HG03108 (cell line): Measurements from ENCODE around the gene MYH15.

ENCODE experiments used
- ATAC-seq: cut with Tn5 transposase; IDR thresholded peaks from one replicate; pipeline ENCODE4 v1.9.1; 2021; ENCODE audit warnings: moderate library complexity; ENCODE audit not compliant: unreplicated experiment

The MYH15 gene

GRCh38 chr3:108511055-108511454, 659 bp upstream of the MYH15 start:
- ATAC-seq, result no peak

GRCh38 chr3:108509871-108510270, 525 bp downstream of the MYH15 start:
- no peak for ATAC-seq

GRCh38 chr3:108509263-108509662, 1.1 kb downstream of the MYH15 start:
- ATAC-seq, result no peak

- ATAC-seq, result no peak
Observed at GRCh38 chr3:108507902-108508301, 2.5 kb downstream of the MYH15 start.

- no peak for ATAC-seq
Observed at GRCh38 chr3:108505811-108506210, 4.6 kb downstream of the MYH15 start.

- ATAC-seq, result no peak
Observed at GRCh38 chr3:108503722-108504121, 6.7 kb downstream of the MYH15 start.

GRCh38 chr3:108501535-108501934, 8.9 kb downstream of the MYH15 start:
- no peak for ATAC-seq

- no peak for ATAC-seq
Observed at GRCh38 chr3:108500728-108501127, 9.7 kb downstream of the MYH15 start.

GRCh38 chr3:108497271-108497670, 13.1 kb downstream of the MYH15 start:
- no peak for ATAC-seq

- no peak for ATAC-seq
Observed at GRCh38 chr3:108495717-108496116, 14.7 kb downstream of the MYH15 start.

GRCh38 chr3:108494906-108495531, 15.4 kb downstream of the MYH15 start:
- ATAC-seq, result no peak

- ATAC-seq, result no peak
Observed at GRCh38 chr3:108493862-108494261, 16.5 kb downstream of the MYH15 start.

GRCh38 chr3:108491456-108491855, 18.9 kb downstream of the MYH15 start:
- ATAC-seq, result no peak

- ATAC-seq, result peak; percentile 48
Observed at GRCh38 chr3:108489776-108490175, 20.6 kb downstream of the MYH15 start.

GRCh38 chr3:108488631-108489030, 21.8 kb downstream of the MYH15 start:
- ATAC-seq, result no peak

GRCh38 chr3:108487439-108487838, 23.0 kb downstream of the MYH15 start:
- ATAC-seq, result no peak

GRCh38 chr3:108486941-108487340, 23.5 kb downstream of the MYH15 start:
- ATAC-seq, result no peak

- no peak for ATAC-seq
Observed at GRCh38 chr3:108486338-108486737, 24.1 kb downstream of the MYH15 start.

- no peak for ATAC-seq
Observed at GRCh38 chr3:108485146-108485545, 25.2 kb downstream of the MYH15 start.

GRCh38 chr3:108479224-108479623, 31.2 kb downstream of the MYH15 start:
- no peak for ATAC-seq

GRCh38 chr3:108477511-108478147, 32.8 kb downstream of the MYH15 start:
- ATAC-seq, result no peak

GRCh38 chr3:108475220-108475782, 35.1 kb downstream of the MYH15 start:
- no peak for ATAC-seq

GRCh38 chr3:108474581-108474980, 35.8 kb downstream of the MYH15 start:
- ATAC-seq, result no peak
